Mucosa of rectum (tissue), 2 donors: ENCODE data around the gene STYXL2.

Source experiments
- H3K27ac ChIP-seq, 2 donors: one replicate each; pipeline ENCODE4 v1.7.0; 2013; ENCODE audit warnings: inconsistent platforms in 2 of 2, low read depth in 2 of 2, low read length in 2 of 2
- H3K27me3 ChIP-seq, 2 donors: one replicate each; pipeline ENCODE4 v1.7.0; 2013; ENCODE audit warnings: low read length in 2 of 2; ENCODE audit not compliant: control insufficient read depth in 2 of 2, insufficient read depth in 2 of 2
- H3K36me3 ChIP-seq, 2 donors: one replicate each; pipeline ENCODE4 v1.7.0; 2013; ENCODE audit warnings: low read length in 2 of 2; ENCODE audit not compliant: control insufficient read depth in 2 of 2, insufficient read depth in 2 of 2
- H3K4me1 ChIP-seq, 2 donors: one replicate each; pipeline ENCODE4 v1.7.0; 2013; ENCODE audit warnings: low read length in 2 of 2, mild to moderate bottlenecking in 1 of 2; ENCODE audit not compliant: control insufficient read depth in 2 of 2, insufficient read depth in 2 of 2
- H3K4me3 ChIP-seq, 2 donors: one replicate each; pipeline ENCODE4 v1.7.0; 2013; ENCODE audit warnings: low read length in 2 of 2
- H3K9ac ChIP-seq, 2 donors: one replicate each; pipeline ENCODE4 v1.7.0; 2013; ENCODE audit warnings: low read length in 2 of 2, low read depth in 1 of 2, mild to moderate bottlenecking in 1 of 2
- H3K9me3 ChIP-seq, 2 donors: one replicate each; pipeline ENCODE4 v1.7.0; 2013; ENCODE audit warnings: low read length in 2 of 2; ENCODE audit not compliant: control insufficient read depth in 2 of 2
- donor health status: healthy.
- donor health status: Normal muscosa, but diverticular disease.

Gene STYXL2

DNA sequence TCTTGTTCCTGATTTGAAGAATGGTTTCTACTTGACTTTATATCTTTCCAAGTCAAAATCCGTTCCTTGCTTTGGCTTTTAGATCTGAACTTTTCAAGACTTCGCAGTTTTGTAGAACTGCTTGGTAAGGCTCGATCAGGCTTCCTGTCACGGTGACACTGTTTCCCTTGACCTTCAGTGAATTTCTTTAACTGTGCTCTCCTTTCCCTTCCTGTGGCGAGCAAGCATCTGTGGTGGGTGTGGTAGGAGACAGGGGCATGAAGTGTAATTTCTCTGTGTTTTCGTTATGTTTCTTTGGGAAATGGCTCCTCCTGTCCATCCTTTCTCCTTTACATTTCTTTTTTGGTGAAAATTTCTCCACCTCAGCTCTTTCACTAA, 10.4 kb downstream of the STYXL2 start:
- no peaks in the 10 kb centered on the region for H3K27me3 ChIP-seq
- H3K36me3 ChIP-seq, result no peaks in the 10 kb centered on the region
- no peak overlapping the region for H3K9ac ChIP-seq
- no peaks in the 10 kb centered on the region for H3K9me3 ChIP-seq
- H3K4me3 ChIP-seq, result no peak overlapping the region
- peaks cover 6 to 13% of the 10 kb centered on the region in 2 donors for H3K4me1 ChIP-seq
- H3K27ac ChIP-seq, result no peak overlapping the region

DNA sequence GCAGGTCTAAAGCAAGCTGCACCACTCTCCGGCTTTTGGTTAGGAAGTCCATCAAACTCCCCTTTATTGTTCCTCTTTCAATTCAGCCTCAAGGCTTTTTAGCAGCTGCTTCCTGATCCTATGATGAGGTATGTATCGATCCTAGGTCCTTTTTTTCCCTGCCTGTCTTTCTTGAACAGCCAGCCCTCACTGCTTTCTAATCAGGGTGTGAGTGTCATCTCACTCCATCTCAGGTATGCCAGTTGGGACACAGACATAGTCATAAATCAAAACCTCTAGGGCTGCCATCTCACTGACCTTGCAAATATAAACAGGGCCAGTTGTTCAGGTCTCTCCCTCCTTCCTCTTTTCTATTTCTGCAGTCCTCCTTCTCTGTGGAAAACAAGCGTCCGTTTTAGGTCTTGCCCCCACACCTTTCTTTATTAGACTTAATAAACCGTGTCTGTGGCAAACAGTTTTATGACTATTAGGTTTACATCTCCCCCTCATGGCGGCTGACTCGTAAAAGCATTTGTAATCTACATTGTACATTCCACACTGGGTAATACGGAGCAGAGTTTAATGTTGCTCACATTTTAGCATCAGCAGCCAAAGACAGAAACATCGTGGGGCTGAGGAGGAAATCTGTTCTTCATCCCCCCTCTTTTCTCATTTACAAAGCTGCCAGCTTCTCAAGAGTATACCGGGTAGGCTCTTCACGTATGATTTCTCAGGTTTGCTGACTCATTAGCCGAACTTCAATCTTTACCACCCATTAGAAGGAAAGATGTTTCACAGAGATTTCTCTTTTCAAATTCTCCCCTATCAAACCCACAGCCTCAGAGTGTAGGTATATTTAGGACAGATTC, 11.6 kb downstream of the STYXL2 start:
- Histone ChIP-seq H3K9me3 (no peaks in the 10 kb centered on the region), H3K4me3 (no peak overlapping the region), H3K36me3 (no peaks in the 10 kb centered on the region), H3K4me1 (peaks cover 2 to 15% of the 10 kb centered on the region in 2 donors), H3K9ac (no peak overlapping the region), H3K27ac (no peak overlapping the region), H3K27me3 (no peaks in the 10 kb centered on the region)

DNA sequence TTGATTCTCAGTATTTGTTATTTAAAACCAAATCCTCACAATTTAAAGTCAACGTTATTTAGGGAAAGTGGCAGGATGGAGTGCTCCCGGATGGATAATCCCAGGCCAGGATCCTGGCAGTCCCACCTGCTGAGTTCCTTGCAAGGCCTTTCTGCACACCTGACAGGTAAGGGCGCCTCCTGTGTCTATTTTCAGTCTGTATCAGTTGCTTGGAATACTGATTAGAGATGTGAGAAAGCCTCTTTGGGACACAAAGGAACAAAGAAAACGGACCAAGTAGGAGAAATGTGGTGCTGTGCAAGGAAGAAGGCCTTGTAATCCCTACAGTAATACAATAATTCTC, 12.2 kb downstream of the STYXL2 start:
- no peak overlapping the region for H3K27ac ChIP-seq

DNA sequence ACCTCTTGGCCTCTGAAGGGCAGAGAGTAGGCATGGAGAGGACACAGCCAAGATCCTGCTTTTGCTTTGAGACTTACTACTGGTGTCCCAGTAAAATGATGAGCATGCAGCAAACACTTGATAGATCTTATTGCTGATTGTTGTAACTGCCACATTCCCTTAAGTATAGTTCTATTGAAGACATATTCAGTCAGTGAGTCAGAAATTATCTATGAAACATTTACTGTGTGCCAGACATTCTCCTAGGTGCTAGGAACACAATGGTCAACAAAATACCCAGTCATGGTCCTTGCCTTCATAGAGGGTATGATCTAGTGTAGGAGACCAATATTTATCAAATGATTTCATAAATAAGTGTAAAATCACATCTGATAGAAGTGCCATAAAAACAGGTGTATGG, 13.6 kb downstream of the STYXL2 start:
- Histone ChIP-seq H3K27ac (no peak overlapping the region), H3K36me3 (no peaks in the 10 kb centered on the region), H3K4me1 (peaks cover 0 to 13% of the 10 kb centered on the region in 2 donors), H3K27me3 (no peaks in the 10 kb centered on the region), H3K9ac (no peak overlapping the region), H3K9me3 (no peaks in the 10 kb centered on the region), H3K4me3 (no peak overlapping the region)

More for the DNA sequence above, 12.2 kb downstream of the STYXL2 start:
- Histone ChIP-seq H3K4me3 (no peak overlapping the region), H3K4me1 (peaks cover 0 to 13% of the 10 kb centered on the region in 2 donors), H3K9ac (no peak overlapping the region), H3K27me3 (no peaks in the 10 kb centered on the region), H3K36me3 (no peaks in the 10 kb centered on the region), H3K9me3 (no peaks in the 10 kb centered on the region)

DNA sequence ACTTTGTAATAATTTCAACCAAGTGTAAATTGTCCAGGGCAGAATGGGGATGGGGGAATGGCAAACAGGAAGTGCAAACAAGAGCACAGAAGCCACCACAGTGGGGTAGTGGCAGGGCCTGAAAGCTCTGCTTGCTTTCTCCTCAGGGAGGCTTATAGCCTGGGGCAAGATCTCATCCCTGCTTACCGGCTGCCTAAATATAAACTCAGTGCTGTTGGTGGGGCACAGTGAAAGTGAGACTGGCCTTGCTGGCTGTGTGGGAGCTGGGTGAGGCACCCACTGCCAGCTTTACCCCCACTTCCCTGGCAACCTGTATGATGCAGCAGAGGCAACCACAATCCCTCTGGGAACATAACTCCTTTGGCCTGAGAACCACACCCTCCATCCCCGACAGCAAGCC, 15.2 kb downstream of the STYXL2 start:
- H3K27ac ChIP-seq, result no peak overlapping the region
- H3K4me1 ChIP-seq, result peaks cover 0 to 13% of the 10 kb centered on the region in 2 donors
- H3K36me3 ChIP-seq, result no peaks in the 10 kb centered on the region
- H3K4me3 ChIP-seq, result no peak overlapping the region
- H3K9me3 ChIP-seq, result no peaks in the 10 kb centered on the region
- H3K9ac ChIP-seq, result no peak overlapping the region
- no peaks in the 10 kb centered on the region for H3K27me3 ChIP-seq

DNA sequence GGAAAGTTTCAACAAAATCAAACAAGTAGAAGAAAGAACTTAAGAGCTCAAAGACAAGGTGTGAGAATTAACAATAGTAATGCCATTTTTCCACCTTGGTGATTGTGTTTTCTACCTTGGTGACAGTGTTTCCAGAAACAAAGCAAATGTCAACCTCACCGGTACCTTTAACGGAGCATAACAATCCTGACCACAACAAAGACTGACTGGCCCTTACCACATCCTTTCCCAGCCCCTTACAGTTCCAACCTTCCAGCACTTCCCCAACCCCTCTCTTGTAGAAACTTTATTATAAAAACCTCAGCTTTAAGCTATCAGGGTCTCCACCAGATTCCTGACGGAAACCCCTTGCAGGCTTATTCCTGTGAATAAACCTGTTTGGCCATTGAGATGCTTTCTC, 16.7 kb downstream of the STYXL2 start:
- no peak overlapping the region for H3K9ac ChIP-seq
- no peaks in the 10 kb centered on the region for H3K27me3 ChIP-seq
- H3K4me3 ChIP-seq, result no peak overlapping the region
- H3K36me3 ChIP-seq, result no peaks in the 10 kb centered on the region
- H3K9me3 ChIP-seq, result no peaks in the 10 kb centered on the region
- H3K27ac ChIP-seq, result no peak overlapping the region
- peaks cover 0 to 6% of the 10 kb centered on the region in 2 donors for H3K4me1 ChIP-seq

DNA sequence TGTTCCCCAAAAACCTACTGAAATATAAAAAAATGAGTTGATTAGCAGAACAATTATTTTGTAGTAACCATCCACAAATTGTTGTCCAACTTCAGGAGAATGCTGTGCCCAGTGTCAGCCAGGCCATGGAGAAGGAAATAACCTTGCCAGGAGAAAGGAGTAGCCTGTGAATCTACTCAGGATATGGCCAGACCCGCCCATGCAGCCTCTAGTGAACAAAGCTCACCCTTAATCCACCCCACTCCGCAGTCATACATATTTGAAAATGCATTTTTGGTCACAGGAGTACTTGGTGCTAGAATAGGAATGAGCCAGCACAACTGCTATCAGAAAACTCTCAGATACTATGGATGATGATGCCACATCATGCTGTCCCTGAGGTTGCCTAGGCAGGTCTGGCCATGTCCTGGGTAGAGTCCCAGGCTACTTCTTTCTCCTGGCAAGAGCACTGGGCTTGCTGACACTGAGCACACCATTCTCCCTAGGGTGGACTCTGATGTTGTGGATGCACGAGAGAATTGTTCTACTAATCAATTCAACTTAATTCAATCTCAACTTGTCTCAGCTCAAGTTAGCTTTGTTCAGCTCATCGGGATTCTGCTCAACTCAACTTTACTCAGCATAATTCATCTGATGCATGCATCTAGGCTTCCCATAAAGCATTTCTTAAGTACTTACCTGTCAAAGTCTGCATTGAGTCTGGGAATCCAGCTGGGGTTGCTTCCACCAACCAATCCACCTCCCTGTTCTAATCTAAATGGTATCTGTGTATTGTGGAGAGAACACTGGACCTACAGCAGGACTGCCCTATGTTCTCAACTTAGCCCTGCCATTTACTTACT, 18.2 kb downstream of the STYXL2 start:
- Histone ChIP-seq H3K27ac (no peak overlapping the region), H3K36me3 (no peaks in the 10 kb centered on the region)

DNA sequence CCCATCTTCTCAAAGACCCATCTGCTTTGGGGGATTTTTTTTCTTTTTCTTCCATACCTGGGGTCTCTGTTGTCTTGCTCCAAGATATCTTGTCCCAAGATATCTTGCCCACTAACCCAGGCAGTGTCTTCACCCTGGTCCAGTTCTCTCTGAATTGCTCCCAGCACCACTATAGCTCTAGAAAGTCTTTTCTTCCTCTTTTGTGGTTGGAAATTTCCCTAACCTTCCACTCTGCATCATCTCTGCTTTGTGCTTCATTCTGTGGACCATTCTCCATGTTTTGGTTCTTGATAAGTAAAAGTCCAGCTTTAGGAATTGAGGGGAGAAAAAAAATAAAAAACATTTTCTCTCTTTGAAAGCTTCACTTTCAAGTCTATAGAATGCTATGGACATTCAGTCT, 20.9 kb downstream of the STYXL2 start:
- Histone ChIP-seq H3K4me3 (no peak overlapping the region), H3K9me3 (no peaks in the 10 kb centered on the region), H3K27ac (no peak overlapping the region), H3K9ac (no peak overlapping the region), H3K4me1 (peaks cover 0 to under 1% of the 10 kb centered on the region in 2 donors), H3K36me3 (no peaks in the 10 kb centered on the region), H3K27me3 (peaks cover 0 to 2% of the 10 kb centered on the region in 2 donors)

More for the DNA sequence above, 18.2 kb downstream of the STYXL2 start:
- no peaks in the 10 kb centered on the region for H3K9me3 ChIP-seq
- no peaks in the 10 kb centered on the region for H3K27me3 ChIP-seq
- H3K4me3 ChIP-seq, result no peak overlapping the region
- H3K9ac ChIP-seq, result no peak overlapping the region
- H3K4me1 ChIP-seq, result peaks cover 0 to 5% of the 10 kb centered on the region in 2 donors

DNA sequence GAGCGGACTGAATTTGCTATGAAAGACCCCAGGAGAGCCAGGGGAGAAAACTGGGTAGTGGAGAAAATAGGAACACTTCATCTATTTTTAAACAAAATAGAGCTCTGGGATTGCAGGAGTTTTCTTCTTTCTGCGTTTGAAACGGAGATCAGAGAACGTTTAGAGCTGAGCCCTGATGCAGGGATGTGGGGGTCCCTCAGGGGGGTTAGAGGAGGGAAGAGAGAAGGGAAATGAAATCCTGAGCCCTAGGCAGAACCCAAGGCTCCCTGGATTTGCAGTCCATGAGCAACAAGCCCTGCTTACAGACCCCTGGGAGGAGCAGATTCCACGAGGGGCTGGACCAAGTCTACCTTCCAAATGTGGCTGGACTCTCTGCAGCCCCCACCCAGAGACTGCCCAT, 21.8 kb downstream of the STYXL2 start:
- Histone ChIP-seq H3K9ac (no peak overlapping the region), H3K9me3 (no peaks in the 10 kb centered on the region), H3K27me3 (peaks cover 0 to 2% of the 10 kb centered on the region in 2 donors), H3K4me1 (peaks cover 0 to 4% of the 10 kb centered on the region in 2 donors), H3K27ac (no peak overlapping the region), H3K4me3 (no peak overlapping the region), H3K36me3 (no peaks in the 10 kb centered on the region)

DNA sequence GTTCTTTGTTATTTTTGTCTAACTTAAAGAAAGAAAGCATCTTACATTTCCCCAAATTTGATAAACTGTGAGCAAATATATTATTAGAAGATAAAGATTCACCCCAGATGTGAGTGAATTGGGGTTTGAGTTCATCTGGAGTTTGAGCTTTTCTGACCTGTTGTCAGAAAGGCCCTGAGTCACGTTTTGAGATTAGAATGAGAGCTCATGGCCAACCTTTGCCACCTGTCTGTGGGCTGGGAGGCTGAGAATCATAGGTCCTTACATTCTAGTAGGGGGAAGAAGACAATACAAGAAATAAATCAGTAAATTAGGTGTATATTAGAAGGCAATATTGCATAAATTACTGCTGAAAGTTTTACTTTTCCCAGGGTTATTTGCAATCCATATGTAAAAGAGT, 22.3 kb downstream of the STYXL2 start:
- Histone ChIP-seq H3K36me3 (no peaks in the 10 kb centered on the region), H3K27ac (no peak overlapping the region), H3K9me3 (no peaks in the 10 kb centered on the region), H3K9ac (no peak overlapping the region), H3K4me3 (no peak overlapping the region), H3K4me1 (peaks cover under 1 to 5% of the 10 kb centered on the region in 2 donors), H3K27me3 (peaks cover 0 to 2% of the 10 kb centered on the region in 2 donors)
